ENCODE data around the gene PPFIBP1. TPM values are rescaled to one million over a fixed set of nuclear protein-coding genes. Genes with fewer than 3 reads are reported as not detected.
A peak's percentile ranks its signal among the peaks of the same experiment; 100 is the strongest.

PPFIBP1 gene
- total and polyA plus RNA-seq, 9 of the 15 experiments (the other 6 are each of a cell fraction or from before 2014, with no cell fraction given) = 0.46 to 3.5 (median 1.8) TPM

DNA sequence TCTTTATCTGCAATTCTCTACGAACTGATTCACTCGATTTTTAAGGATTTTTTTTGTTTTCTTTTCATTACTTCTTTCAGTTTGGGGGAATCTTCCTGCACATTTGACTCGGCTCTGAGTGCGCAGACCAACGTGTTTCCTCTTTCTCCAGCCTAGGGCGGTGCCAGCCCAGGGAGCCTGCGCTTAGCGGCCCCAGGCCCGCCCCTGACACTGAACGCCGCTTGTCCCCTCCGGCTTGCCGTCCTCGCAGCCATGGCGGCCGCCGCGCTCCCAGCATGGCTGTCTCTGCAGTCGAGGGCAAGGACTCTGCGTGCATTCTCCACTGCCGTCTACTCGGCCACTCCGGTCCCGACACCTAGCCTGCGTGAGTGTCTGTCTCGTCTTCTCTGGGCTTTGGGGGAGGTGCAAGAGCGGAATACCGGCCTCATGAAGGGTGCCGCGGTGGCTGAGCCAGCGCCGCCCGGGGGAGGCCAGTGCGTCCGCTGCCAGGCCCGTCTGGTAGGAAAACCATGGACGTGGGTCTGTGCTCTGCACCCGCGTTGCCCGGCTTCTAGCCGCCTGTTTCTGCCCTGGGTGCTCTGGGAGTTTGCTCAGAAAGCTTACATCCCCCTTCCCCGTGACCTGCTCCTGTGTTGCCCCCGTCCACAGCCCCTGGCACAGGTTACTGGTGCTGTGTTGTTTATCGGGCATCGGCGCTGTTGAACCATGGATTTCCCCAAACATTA is 186.7 kb downstream of the PPFIBP1 start, which contains the start of gene MRPS35 (continued):
- no peak for TF ChIP-seq AFF1 (IDR thresholded peaks at IDR 0.05; ENCODE audit: low read depth in 1 of 2, partially characterized antibody in 2 of 2)
- TF ChIP-seq TRIM28 (IDR thresholded peaks at IDR 0.05) = 0 out of 2 replicates have a peak, but pooled peaks have one; percentile 17
- TF ChIP-seq CBFA2T2 (conservative IDR thresholded peaks at IDR 0.05) = no peak
- TF ChIP-seq, protein P1, sequence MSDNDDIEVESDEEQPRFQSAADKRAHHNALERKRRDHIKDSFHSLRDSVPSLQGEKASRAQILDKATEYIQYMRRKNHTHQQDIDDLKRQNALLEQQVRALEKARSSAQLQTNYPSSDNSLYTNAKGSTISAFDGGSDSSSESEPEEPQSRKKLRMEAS (CRISPR knock-in tag; IDR thresholded peaks at IDR 0.05) = peak; percentile 91
- peak; percentile 66; the same call in 1 of the 2 replicates for TF ChIP-seq PHF21A (IDR thresholded peaks at IDR 0.05; ENCODE audit: borderline replicate concordance, low read depth)
- peak; percentile 99 for TF ChIP-seq MTA3 (IDR thresholded peaks at IDR 0.05; ENCODE audit: borderline replicate concordance)
- peak; percentile 90 for TF ChIP-seq SP1 (CRISPR knock-in tag; IDR thresholded peaks at IDR 0.05)
- peak; percentile 97 for TF ChIP-seq POLR2A (conservative IDR thresholded peaks at IDR 0.05)
- TF ChIP-seq ZBTB12 (CRISPR knock-in tag; IDR thresholded peaks at IDR 0.05) = no peak
- no peak for TF ChIP-seq RBM14 (IDR thresholded peaks at IDR 0.05; ENCODE audit: borderline replicate concordance, insufficient read depth, low read depth, low read length)
- no peak for TF ChIP-seq MAFK (IDR thresholded peaks at IDR 0.05; ENCODE audit: low read length)
- 0 out of 2 replicates have a peak, but pooled peaks have one; percentile 82 for TF ChIP-seq ZNF76 (CRISPR knock-in tag; IDR thresholded peaks at IDR 0.05; ENCODE audit: borderline replicate concordance)
- TF ChIP-seq RNF2 (IDR thresholded peaks at IDR 0.05) = peak; percentile 74
- no peak for TF ChIP-seq HIVEP1 (CRISPR knock-in tag; IDR thresholded peaks at IDR 0.05)
- TF ChIP-seq SIN3A (IDR thresholded peaks at IDR 0.05; ENCODE audit: borderline replicate concordance in 2 of 2, control insufficient read depth in 1 of 2, low read depth in 2 of 2, low read length in 2 of 2) = peak; percentile 65 to 69; a peak in 2 of 4 replicates
- no peak for TF ChIP-seq ZNF282 (CRISPR knock-in tag; IDR thresholded peaks at IDR 0.05)
- peak; percentile 53; the same call in 1 of the 2 replicates for TF ChIP-seq DMBX1 (CRISPR knock-in tag; IDR thresholded peaks at IDR 0.05; ENCODE audit: borderline replicate concordance)
- 0 out of 2 replicates have a peak, but pooled peaks have one; percentile 18 for TF ChIP-seq LARP7 (IDR thresholded peaks at IDR 0.05)
- TF ChIP-seq, protein P2, sequence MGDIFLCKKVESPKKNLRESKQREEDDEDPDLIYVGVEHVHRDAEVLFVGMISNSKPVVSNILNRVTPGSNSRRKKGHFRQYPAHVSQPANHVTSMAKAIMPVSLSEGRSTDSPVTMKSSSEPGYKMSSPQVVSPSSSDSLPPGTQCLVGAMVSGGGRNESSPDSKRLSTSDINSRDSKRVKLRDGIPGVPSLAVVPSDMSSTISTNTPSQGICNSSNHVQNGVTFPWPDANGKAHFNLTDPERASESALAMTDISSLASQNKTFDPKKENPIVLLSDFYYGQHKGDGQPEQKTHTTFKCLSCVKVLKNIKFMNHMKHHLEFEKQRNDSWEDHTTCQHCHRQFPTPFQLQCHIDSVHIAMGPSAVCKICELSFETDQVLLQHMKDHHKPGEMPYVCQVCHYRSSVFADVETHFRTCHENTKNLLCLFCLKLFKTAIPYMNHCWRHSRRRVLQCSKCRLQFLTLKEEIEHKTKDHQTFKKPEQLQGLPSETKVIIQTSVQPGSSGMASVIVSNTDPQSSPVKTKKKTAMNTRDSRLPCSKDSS (IDR thresholded peaks at IDR 0.05; ENCODE audit: low read depth, partially characterized antibody) = no peak
- no peak for TF ChIP-seq LEF1 (IDR thresholded peaks at IDR 0.05)
- peak; percentile 90 to 98 (median 97) for TF ChIP-seq YY1 (IDR thresholded peaks at IDR 0.05; ENCODE audit: borderline replicate concordance in 1 of 3, control insufficient read depth in 1 of 3, extremely low read depth in 1 of 3, insufficient read depth in 3 of 3, insufficient read length in 1 of 3, insufficient replicate concordance in 2 of 3, low read depth in 1 of 3, low read length in 2 of 3)

All from K562 (cell line).